Limb (tissue), 2 donors: Measurements from ENCODE around the gene HCST.
"Not testable (repeated sequence)": the region's sequence is repeated elsewhere in the genome, so short reads cannot be mapped to it uniquely, and the experiment has no call there.

Experiments used
- DNase-seq, 2 donors: peaks; one replicate each; pipeline ENCODE4 v3.0.0-alpha.2; 2016; ENCODE audit errors: extremely low spot score in 2 of 2

Gene HCST

GRCh38 chr19:35901854-35902661 lies at the start of gene HCST:
Gene HCST, plus strand, starts transcription at chr19:35902529. Its CDS starts 65 bp downstream, at chr19:35902594.
- DNase-seq: no peak

GRCh38 chr19:35853038-35853756 lies 49.1 kb upstream of the HCST start:
- no peak for DNase-seq

- peak in 1 of 2 donors; percentile 78 for DNase-seq
Observed at GRCh38 chr19:35856546-35857149, 45.7 kb upstream of the HCST start, which contains the start of gene KIRREL2. Gene KIRREL2, plus strand, starts transcription at chr19:35856911. Its CDS starts 209 bp downstream, at chr19:35857120.

- no peak for DNase-seq
Observed at GRCh38 chr19:35858311-35858710, 44.0 kb upstream of the HCST start.

- no peak for DNase-seq
Observed at GRCh38 chr19:35859414-35859813, 42.9 kb upstream of the HCST start.

- DNase-seq: no peak
Observed at GRCh38 chr19:35860436-35860817, 41.9 kb upstream of the HCST start.

GRCh38 chr19:35860818-35861639 lies 41.3 kb upstream of the HCST start:
- DNase-seq: no peak

GRCh38 chr19:35861640-35862160 lies 40.6 kb upstream of the HCST start:
- DNase-seq: no peak

- no peak for DNase-seq
Observed at GRCh38 chr19:35862528-35862927, 39.8 kb upstream of the HCST start.

GRCh38 chr19:35863018-35863417 lies 39.3 kb upstream of the HCST start:
- no peak for DNase-seq

- peak; percentile 32 to 85 for DNase-seq
Observed at GRCh38 chr19:35868172-35868822, 34.0 kb upstream of the HCST start, which contains the start of gene APLP1. Gene APLP1, plus strand, starts transcription at chr19:35868574. Its CDS starts 63 bp downstream, at chr19:35868637.

GRCh38 chr19:35868823-35869326 lies 33.5 kb upstream of the HCST start:
- no peak for DNase-seq

- DNase-seq: peak in 1 of 2 donors; percentile 90
Observed at GRCh38 chr19:35869327-35870123, 32.8 kb upstream of the HCST start.

- DNase-seq: not testable (repeated sequence)
Observed at GRCh38 chr19:35870124-35870736, 32.1 kb upstream of the HCST start.

- DNase-seq: no peak
Observed at GRCh38 chr19:35870798-35871197, 31.5 kb upstream of the HCST start.

- no peak for DNase-seq
Observed at GRCh38 chr19:35871611-35872010, 30.7 kb upstream of the HCST start.

- no peak for DNase-seq
Observed at GRCh38 chr19:35872180-35872579, 30.1 kb upstream of the HCST start.

- no peak for DNase-seq
Observed at GRCh38 chr19:35874392-35874930, 27.9 kb upstream of the HCST start.

- DNase-seq: no peak
Observed at GRCh38 chr19:35879068-35879467, 23.3 kb upstream of the HCST start.
